ENCODE data around the gene POU6F1. TPM values are rescaled to one million over a fixed set of nuclear protein-coding genes. Genes with fewer than 3 reads are reported as not detected.

Gene POU6F1
- total and polyA plus RNA-seq, 9 of the 15 experiments (the other 6 are each of a cell fraction or from before 2014, with no cell fraction given), result 0.14 to 3.3 (median 1.1) TPM

DNA sequence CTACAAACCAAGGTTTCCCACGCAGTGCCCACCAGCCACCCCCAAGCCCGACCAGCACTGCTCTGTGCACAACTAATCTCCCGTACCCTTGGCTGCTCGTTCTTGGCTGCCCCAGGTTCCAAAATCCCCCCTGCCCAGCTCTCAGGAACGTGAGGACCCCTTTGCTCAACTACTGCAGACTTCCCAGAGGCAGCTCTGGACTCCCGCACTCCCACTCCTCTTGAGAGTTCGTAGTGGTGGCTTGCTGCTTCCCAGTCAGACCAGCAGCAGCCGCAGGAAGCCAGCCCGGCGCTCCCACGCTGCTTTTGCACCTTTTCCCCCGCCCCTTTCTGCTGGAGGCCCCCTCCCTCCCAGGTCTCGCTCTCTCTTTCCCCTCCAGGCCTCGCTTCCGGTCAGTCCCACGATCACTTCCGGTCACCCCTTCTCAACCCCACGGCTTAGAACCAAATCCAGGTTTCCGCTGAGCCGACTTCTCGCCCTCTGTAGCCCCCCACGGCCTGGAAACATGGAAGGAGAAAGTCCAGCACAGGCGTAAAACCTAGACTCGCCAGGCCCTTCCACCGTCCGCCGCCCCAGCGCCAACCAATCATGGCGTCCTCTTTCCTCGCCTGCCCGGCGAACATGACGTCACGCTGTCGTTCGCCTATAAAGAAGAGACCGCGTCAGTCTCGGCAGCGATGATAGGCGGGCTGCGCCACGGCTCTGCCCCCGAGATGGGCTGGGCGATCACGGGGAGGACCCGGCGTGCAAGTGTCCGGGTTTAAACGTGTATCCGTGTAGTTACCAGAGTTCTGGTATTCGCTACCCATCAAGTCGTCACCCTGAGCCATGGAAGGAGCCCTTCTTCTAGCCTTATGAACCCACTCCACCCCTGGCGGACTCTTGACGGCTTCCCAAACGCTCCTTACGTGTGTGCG is 45.1 kb downstream of the POU6F1 start, which contains the start of gene TFCP2 (continued):
- TF ChIP-seq, protein P1, sequence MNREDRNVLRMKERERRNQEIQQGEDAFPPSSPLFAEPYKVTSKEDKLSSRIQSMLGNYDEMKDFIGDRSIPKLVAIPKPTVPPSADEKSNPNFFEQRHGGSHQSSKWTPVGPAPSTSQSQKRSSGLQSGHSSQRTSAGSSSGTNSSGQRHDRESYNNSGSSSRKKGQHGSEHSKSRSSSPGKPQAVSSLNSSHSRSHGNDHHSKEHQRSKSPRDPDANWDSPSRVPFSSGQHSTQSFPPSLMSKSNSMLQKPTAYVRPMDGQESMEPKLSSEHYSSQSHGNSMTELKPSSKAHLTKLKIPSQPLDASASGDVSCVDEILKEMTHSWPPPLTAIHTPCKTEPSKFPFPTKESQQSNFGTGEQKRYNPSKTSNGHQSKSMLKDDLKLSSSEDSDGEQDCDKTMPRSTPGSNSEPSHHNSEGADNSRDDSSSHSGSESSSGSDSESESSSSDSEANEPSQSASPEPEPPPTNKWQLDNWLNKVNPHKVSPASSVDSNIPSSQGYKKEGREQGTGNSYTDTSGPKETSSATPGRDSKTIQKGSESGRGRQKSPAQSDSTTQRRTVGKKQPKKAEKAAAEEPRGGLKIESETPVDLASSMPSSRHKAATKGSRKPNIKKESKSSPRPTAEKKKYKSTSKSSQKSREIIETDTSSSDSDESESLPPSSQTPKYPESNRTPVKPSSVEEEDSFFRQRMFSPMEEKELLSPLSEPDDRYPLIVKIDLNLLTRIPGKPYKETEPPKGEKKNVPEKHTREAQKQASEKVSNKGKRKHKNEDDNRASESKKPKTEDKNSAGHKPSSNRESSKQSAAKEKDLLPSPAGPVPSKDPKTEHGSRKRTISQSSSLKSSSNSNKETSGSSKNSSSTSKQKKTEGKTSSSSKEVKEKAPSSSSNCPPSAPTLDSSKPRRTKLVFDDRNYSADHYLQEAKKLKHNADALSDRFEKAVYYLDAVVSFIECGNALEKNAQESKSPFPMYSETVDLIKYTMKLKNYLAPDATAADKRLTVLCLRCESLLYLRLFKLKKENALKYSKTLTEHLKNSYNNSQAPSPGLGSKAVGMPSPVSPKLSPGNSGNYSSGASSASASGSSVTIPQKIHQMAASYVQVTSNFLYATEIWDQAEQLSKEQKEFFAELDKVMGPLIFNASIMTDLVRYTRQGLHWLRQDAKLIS (CRISPR knock-in tag; IDR thresholded peaks at IDR 0.05), result peak; percentile 90
- TF ChIP-seq NR2F6 (CRISPR knock-in tag; IDR thresholded peaks at IDR 0.05), result no peak
- TF ChIP-seq ZNF696 (CRISPR knock-in tag; conservative IDR thresholded peaks at IDR 0.05), result no peak
- TF ChIP-seq KLF1 (tag; IDR thresholded peaks at IDR 0.05), result 0 out of 2 replicates have a peak, but pooled peaks have one; percentile 60
- TF ChIP-seq, protein P2, sequence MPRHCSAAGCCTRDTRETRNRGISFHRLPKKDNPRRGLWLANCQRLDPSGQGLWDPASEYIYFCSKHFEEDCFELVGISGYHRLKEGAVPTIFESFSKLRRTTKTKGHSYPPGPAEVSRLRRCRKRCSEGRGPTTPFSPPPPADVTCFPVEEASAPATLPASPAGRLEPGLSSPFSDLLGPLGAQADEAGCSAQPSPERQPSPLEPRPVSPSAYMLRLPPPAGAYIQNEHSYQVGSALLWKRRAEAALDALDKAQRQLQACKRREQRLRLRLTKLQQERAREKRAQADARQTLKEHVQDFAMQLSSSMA (CRISPR knock-in tag; IDR thresholded peaks at IDR 0.05), result no peak
- peak; percentile 90 for TF ChIP-seq POLR2G (IDR thresholded peaks at IDR 0.05; ENCODE audit: low read depth, low read length)
- TF ChIP-seq, protein P3, sequence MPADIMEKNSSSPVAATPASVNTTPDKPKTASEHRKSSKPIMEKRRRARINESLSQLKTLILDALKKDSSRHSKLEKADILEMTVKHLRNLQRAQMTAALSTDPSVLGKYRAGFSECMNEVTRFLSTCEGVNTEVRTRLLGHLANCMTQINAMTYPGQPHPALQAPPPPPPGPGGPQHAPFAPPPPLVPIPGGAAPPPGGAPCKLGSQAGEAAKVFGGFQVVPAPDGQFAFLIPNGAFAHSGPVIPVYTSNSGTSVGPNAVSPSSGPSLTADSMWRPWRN (IDR thresholded peaks at IDR 0.05; ENCODE audit: low read depth), result no peak
- peak; percentile 67 for TF ChIP-seq TAF7 (tag; IDR thresholded peaks at IDR 0.05)
- peak; percentile 90 for TF ChIP-seq POLR2H (tag; IDR thresholded peaks at IDR 0.05; ENCODE audit: low read depth)
- peak; percentile 77 for TF ChIP-seq RBM25 (IDR thresholded peaks at IDR 0.05; ENCODE audit: low read depth, low read length, severe bottlenecking)
- no peak for TF ChIP-seq OTX1 (CRISPR knock-in tag; IDR thresholded peaks at IDR 0.05)
- no peak for TF ChIP-seq HNRNPK (IDR thresholded peaks at IDR 0.05; ENCODE audit: low read depth, low read length, poor library complexity, severe bottlenecking)
- TF ChIP-seq, protein P4, sequence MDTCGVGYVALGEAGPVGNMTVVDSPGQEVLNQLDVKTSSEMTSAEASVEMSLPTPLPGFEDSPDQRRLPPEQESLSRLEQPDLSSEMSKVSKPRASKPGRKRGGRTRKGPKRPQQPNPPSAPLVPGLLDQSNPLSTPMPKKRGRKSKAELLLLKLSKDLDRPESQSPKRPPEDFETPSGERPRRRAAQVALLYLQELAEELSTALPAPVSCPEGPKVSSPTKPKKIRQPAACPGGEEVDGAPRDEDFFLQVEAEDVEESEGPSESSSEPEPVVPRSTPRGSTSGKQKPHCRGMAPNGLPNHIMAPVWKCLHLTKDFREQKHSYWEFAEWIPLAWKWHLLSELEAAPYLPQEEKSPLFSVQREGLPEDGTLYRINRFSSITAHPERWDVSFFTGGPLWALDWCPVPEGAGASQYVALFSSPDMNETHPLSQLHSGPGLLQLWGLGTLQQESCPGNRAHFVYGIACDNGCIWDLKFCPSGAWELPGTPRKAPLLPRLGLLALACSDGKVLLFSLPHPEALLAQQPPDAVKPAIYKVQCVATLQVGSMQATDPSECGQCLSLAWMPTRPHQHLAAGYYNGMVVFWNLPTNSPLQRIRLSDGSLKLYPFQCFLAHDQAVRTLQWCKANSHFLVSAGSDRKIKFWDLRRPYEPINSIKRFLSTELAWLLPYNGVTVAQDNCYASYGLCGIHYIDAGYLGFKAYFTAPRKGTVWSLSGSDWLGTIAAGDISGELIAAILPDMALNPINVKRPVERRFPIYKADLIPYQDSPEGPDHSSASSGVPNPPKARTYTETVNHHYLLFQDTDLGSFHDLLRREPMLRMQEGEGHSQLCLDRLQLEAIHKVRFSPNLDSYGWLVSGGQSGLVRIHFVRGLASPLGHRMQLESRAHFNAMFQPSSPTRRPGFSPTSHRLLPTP (IDR thresholded peaks at IDR 0.05; ENCODE audit: borderline replicate concordance, extremely low read depth, insufficient read length), result no peak
- peak; percentile 93; the same call in 1 of the 2 replicates for TF ChIP-seq PHF8 (IDR thresholded peaks at IDR 0.05; ENCODE audit: borderline replicate concordance, low read length)

All from K562 (cell line).